H7 (cell line): Measurements from ENCODE around the gene ABCC6. TPM values are rescaled to one million over a fixed set of nuclear protein-coding genes. Genes with fewer than 3 reads are reported as not detected.
"Not testable (repeated sequence)": the region's sequence is repeated elsewhere in the genome, so short reads cannot be mapped to it uniquely, and the experiment has no call there.

ENCODE experiments used
- DNase-seq: peaks from one replicate; pipeline ENCODE4 v3.0.0; 2012
- H3K27me3 ChIP-seq: 2 replicates; pipeline ENCODE4 v1.6.0; 2011; ENCODE audit warnings: mild to moderate bottlenecking, low read length; ENCODE audit not compliant: control insufficient read depth, insufficient read depth
- H3K36me3 ChIP-seq: replicated peaks from 2 replicates; pipeline ENCODE4 v1.5.1; 2011; ENCODE audit warnings: low read length; ENCODE audit not compliant: control insufficient read depth, insufficient read depth
- H3K4me3 ChIP-seq: 2 replicates; pipeline ENCODE4 v1.5.1; 2011; ENCODE audit warnings: low read depth, mild to moderate bottlenecking, control low read depth, low read length, moderate library complexity; ENCODE audit not compliant: insufficient read depth
- total RNA-seq: library from RNA; depleted of rRNA; stranded (reverse); fragments of >200 nt; shearing (Covaris generic); gene quantifications from 2 replicates; pipeline ENCODE4 v1.2.3, GENCODE V29; 2014; rRNA removed

The ABCC6 gene
- total RNA-seq, result 0.81 and 1.5 TPM in 2 replicates

GRCh38 chr16:16222850-16223661 is at the start of gene ABCC6:
TSS of gene ABCC6 (minus strand) at chr16:16223494. CDS start at chr16:16223434, 60 bp downstream.
- not testable (repeated sequence) for H3K27me3 ChIP-seq, H3K36me3 ChIP-seq, DNase-seq
- H3K4me3 ChIP-seq, result peak within 1 kb of the TSS; percentile 24

GRCh38 chr16:16272573-16273221 is 49.4 kb upstream of the ABCC6 start:
- H3K36me3 ChIP-seq, H3K27me3 ChIP-seq, DNase-seq, H3K4me3 ChIP-seq: not testable (repeated sequence)

- DNase-seq, H3K27me3 ChIP-seq, H3K36me3 ChIP-seq: not testable (repeated sequence)
Observed at GRCh38 chr16:16271658-16272057, 48.4 kb upstream of the ABCC6 start.

GRCh38 chr16:16268185-16268808 is 45.0 kb upstream of the ABCC6 start:
- not testable (repeated sequence) for DNase-seq, H3K36me3 ChIP-seq, H3K4me3 ChIP-seq, H3K27me3 ChIP-seq

More at GRCh38 chr16:16271658-16272057, 48.4 kb upstream of the ABCC6 start:
- H3K4me3 ChIP-seq, result not testable (repeated sequence)

- not testable (repeated sequence) for H3K36me3 ChIP-seq, H3K4me3 ChIP-seq, DNase-seq, H3K27me3 ChIP-seq
Observed at GRCh38 chr16:16267708-16268107, 44.4 kb upstream of the ABCC6 start.

GRCh38 chr16:16265044-16265443 is 41.8 kb upstream of the ABCC6 start:
- not testable (repeated sequence) for H3K36me3 ChIP-seq, DNase-seq, H3K4me3 ChIP-seq, H3K27me3 ChIP-seq

GRCh38 chr16:16263947-16264346 is 40.7 kb upstream of the ABCC6 start:
- DNase-seq, H3K4me3 ChIP-seq, H3K36me3 ChIP-seq, H3K27me3 ChIP-seq: not testable (repeated sequence)

GRCh38 chr16:16262954-16263555 is 39.8 kb upstream of the ABCC6 start:
- H3K36me3 ChIP-seq, H3K27me3 ChIP-seq, H3K4me3 ChIP-seq, DNase-seq: not testable (repeated sequence)

GRCh38 chr16:16259971-16260370 is 36.7 kb upstream of the ABCC6 start:
- not testable (repeated sequence) for DNase-seq, H3K4me3 ChIP-seq, H3K36me3 ChIP-seq, H3K27me3 ChIP-seq

GRCh38 chr16:16258822-16259221 is 35.5 kb upstream of the ABCC6 start:
- H3K36me3 ChIP-seq, DNase-seq, H3K4me3 ChIP-seq, H3K27me3 ChIP-seq: not testable (repeated sequence)

- DNase-seq, H3K27me3 ChIP-seq, H3K4me3 ChIP-seq, H3K36me3 ChIP-seq: not testable (repeated sequence)
Observed at GRCh38 chr16:16257301-16257923, 34.1 kb upstream of the ABCC6 start.

- DNase-seq, H3K4me3 ChIP-seq, H3K36me3 ChIP-seq, H3K27me3 ChIP-seq: not testable (repeated sequence)
Observed at GRCh38 chr16:16252377-16252776, 29.1 kb upstream of the ABCC6 start.

- DNase-seq, H3K36me3 ChIP-seq, H3K27me3 ChIP-seq, H3K4me3 ChIP-seq: not testable (repeated sequence)
Observed at GRCh38 chr16:16249621-16250330, 26.5 kb upstream of the ABCC6 start.

GRCh38 chr16:16247439-16247838 is 24.1 kb upstream of the ABCC6 start:
- not testable (repeated sequence) for H3K27me3 ChIP-seq, DNase-seq, H3K36me3 ChIP-seq, H3K4me3 ChIP-seq
